ENCODE measurements around the gene RPL21.
"Not testable (repeated sequence)": the region's sequence is repeated elsewhere in the genome, so short reads cannot be mapped to it uniquely, and the experiment has no call there.

Gene RPL21

DNA sequence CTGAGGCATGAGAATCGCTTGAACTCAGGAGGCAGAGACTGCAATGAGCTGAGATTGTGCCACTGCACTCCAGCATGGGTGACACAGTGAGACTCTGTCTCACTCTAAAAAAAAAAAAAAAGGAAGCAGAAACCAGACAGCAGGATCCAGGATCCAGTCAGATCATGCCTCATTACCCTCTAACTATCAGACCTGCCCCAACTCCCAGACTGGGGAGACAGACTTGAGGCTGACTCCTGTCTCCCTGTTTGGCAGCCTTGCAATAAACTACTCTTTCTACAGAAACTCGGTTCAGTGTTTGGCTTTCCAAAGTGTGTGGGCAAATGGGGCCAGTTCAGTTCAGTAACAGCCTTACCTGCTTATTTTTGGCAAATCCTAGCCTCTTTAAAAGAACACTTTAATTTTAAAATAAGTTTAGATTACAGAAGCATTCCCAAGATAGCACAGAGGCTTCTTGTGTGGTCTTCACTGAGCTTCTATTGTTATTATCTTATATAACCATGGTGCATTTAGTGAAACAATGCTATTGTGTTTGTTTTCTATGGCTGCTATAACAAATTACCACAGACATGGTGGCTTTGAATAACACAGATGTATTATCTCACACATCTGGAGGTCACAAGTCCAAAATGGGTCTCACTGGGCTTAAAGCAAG, 37.8 kb downstream of the RPL21 start:
- DNase-seq (ENCODE audit: low spot score), result no peak

DNA sequence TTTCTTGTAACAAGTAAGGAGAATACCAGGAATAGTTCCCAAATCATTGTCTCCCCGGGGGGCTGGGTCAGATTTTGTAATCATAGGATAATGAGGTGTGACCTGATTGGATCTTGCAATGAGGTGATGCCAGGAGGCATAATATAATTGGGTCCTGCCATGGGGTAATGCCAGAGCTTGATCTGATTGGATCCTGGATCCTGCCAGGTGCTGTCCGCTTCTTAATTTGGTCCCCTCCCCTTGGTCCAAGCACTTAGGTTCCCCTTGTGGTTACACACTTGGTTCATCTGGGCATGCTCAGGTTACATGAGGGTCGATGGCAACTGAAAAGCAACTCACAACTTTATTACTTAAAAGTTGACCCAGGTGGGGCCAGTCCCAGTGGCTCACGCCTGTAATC, 39.4 kb downstream of the RPL21 start:
- no peak for DNase-seq (ENCODE audit: low spot score)

DNA sequence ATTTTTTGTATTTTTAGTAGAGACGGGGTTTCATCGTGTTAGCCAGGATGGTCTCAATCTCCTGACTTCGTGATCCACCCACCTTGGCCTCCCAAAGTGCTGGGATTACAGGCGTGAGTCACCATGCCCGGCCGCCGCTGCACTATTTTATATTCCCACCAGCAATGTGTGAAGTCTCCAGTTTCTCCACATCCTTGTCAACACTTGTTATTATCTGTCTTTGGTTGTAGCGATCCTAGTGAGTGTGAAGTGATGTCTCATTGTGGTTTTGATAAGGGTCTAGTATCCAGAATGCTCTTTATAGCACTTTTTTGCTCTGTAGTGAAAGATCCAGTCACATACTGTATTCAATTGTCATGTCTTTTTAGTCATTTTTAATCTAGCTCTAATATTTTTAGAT, 40.6 kb downstream of the RPL21 start:
- not testable (repeated sequence) for DNase-seq (ENCODE audit: low spot score)

DNA sequence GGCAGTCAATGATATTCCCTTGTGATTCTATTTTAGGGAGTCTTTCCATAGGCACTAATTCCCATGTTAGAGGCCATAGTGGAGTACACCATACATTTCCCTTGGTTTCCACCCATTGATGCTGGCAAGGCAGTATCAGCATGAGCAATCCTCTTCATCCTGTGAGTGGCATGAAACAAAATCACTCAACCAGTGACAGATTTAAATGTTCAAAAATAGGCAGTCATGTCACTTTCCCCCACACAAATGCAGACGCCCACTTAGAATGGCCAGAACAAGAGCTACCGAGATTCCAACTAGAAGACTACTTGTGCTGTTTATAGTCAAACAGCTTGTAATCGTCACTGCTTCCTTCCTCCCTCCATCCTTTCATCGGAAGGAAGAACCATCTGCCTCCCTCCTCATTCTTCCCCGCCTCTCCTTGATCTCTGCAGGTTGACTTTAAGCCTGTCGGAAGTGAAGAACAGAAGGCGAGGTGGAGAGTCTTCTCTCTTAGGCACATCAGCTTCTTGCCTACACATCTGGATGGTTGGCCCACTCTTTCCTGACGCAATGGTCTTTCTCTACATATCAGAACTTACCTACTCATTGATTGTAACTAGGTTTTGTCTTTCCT, 41.8 kb downstream of the RPL21 start:
- no peak for DNase-seq (ENCODE audit: low spot score)

DNA sequence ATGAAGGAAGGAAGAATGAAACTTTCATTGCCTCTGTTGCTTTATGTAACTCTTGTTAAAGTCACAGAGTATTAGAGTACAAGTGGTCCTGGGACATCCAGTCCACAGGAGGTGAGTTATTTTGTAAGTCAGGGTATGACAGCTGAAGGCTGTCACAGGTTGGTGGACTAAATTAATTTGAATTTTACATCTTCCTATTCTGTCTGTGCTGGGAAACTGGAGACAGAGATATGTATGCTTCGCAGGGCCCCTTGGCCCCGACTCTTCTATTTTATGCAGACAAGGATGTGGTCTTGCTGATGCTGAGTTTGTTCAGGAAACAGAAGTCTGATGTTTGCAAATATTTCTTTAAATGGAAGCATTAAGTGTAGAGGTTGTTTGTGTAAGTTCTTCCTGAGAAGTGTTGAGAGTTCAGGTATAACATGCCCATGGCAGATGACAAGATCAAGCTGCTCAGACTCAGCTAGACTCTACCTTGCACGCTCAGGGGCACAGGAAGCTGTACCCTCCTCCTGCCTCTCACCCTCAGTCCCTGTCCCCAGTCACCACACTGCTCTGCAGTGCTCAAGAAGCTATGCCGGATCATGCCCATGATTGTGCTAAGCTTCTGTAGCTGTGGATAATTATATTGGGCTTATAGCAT, 42.6 kb downstream of the RPL21 start:
- DNase-seq (ENCODE audit: low spot score), result no peak

DNA sequence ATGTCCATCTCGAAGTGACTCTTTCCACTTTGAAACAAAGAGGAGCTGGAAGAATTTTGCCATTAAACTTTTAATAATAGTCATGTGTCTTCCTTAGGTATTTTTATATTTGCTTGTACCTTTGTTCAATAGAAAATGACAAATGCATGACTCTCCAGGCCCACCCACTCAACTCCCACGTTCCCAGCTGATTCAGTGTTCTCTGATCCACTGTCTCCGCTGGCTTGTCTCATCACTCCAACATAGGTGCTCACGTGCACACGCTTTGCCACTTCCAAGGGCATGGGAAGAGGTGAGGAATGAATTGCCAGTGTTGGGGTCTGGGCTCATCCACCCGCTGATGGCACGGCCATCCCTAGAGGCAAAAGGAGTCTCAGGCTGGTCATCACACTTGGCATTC, 43.7 kb downstream of the RPL21 start:
- no peak for DNase-seq (ENCODE audit: low spot score)

DNA sequence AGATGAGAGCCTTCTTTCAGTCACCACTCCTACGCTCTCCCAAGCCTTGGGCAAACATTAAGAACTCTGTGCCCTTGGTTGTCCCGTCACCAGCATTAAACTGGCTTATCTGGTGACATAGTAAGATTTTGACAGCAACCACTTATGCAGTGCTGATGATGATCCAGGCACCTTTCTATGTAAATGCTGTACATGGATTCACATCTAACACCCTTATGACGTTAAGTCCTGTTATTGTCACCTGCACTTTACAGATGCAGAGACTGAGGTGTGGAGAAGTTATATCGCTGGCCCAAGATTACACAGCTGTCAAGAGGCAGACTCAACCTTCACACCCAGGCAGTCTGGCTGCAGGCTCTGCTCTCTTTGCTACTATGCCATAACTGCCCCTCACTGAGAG, 44.3 kb downstream of the RPL21 start:
- no peak for DNase-seq (ENCODE audit: low spot score)

DNA sequence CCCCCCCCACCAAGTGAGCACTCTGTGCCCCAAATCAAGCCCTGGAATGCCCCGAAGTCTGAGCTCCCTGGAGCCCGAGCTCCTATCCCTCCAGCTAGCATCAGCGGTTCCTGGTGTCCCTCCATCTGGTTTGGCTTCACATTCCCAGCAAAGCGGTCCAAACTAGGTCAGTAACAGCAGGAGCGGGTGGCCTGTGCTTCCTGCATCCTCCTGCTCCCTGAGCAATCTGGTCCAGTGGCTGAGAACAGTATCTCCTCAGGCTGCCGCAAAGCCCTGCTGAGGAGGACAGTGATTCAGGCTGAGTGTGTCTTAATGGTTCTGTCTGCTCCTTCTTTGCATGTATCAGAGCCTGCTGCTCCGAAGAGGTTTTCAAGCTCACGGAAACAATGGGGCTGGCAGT, 45.1 kb downstream of the RPL21 start:
- peak; percentile 96 for DNase-seq (ENCODE audit: low spot score)

DNA sequence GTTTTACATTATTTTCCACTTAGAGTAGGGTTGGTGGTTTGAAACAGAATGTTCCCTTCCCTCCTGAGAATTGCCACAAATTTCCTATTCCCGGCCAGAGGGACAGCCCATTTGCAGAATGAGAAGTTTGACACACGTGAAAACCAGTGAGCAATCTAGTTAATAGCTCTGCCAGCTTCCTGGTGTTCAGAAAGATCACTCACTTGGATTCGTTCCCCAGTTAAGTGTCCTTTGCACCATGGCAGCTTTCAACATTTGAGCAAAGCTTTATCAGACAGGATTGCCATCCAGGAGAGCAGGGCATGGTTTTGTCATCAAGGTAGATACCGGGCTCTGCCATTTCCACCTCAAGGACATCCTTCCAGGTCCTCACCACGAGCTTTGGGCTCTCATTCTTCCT, 47.5 kb downstream of the RPL21 start:
- DNase-seq (ENCODE audit: low spot score), result peak; percentile 71

DNA sequence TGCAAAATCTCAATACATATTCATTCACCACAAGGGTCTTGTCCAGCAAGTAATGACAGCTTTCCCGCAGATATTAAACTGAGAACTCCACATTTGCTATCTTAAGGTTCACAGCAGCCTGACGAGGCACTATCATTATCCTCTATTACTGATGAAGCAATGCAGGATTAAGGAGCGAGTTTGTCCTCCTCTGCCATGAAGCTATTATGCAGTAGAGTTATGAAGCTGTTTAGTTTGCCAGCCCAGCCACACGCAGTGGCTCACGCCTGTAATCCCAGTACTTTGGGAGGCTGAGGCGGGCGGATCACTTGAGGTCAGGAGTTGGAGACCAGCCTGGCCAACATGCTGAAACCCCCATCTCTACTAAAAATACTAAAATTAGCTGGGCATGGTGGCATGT, 49.0 kb downstream of the RPL21 start:
- DNase-seq (ENCODE audit: low spot score), result not testable (repeated sequence)

DNA sequence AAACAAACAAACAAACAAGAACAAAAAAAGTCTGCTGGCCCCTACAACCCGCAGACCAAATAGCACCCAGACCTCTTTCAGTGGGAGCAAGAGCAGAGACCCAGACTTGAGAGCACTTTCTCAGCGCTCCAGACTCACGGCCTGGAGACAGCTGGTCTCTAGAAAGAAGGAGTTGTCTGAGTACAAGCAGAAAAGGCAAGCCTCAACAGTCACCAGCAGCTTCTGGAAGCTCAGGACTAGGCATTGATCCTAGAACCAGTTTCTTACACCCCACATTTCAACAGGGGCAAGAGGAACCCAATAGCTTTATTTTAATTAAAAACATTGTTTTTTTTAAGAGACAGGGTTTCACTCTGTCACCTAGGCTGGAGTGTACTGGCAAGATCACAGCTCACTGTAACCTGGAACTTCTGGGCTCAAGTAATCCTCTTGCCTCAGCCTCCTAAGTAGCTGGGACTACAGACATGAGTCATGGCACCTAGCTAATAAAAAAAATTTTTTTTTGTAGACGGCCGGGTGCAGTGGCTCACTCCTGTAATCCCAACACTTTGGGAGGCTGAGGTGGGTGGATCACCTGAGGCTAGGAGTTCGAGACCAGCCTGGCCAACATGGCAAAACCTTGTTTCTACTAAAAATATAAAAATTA, 49.7 kb downstream of the RPL21 start:
- DNase-seq (ENCODE audit: low spot score), result no peak

DNA sequence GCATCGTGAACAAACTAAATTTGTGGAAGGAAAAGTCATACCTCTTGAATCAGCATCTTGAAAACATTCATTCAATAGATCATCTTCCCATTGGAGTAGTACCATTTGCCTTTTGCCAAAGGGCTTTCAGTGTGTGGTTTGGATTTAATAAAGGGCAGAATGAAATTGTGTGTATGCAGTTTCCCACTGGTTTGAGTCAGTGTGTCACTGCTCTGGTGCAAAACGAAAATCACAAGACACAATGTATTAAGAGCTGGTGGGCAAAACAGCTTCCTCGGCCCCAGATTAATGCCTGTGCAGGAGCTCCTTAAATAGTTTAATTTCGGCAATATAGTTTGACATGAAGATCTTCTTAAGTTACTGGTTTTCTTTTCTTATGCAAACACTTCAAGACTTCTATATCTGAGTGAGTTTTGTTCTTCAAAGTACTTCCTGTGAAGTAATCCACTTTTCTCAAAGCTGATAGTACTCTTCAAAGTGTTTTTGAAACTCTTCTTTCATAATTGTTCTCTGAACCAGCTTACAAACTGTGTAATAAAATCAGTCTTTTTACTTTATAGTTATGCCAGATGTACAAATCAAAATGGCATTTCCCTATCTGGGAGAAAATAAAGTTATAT, 51.4 kb downstream of the RPL21 start:
- no peak for DNase-seq (ENCODE audit: low spot score)

DNA sequence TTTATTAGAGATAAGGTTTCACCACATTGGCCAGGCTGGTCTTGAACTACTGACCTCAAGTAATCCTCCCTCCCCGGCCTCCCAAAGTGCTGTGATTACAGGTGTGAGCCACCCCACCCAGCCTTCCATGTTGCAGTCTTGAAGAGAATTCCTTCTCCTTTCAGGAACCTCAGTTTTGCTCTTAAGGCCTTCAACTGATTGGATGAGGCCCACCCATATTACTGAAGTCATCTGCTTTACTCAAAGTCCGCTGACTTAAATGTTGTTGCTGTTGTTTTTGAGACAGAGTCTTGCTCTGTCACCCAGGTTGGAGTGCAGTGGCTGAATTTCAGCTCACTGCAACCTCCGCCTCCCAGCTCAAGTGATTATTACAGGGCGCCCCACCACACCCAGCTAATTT, 52.7 kb downstream of the RPL21 start:
- DNase-seq (ENCODE audit: low spot score), result no peak

DNA sequence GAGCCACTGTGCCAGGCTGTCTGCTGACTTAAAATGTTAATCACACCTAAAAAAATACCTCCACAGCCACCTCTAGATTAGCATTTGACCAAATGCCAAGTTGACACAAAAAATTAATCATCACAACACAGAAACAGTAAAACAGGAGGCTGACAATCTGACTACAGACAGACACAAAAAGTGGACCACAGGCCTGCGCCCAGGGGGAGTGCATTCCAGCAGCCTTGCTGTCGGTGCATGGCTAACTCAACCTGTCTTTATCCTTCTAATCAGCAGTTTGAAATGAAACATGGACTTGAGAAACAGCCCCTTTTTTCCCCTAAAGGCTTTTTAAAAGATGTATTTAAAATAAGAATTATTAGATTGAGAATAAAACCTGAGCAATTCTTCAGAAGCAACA, 53.3 kb downstream of the RPL21 start:
- no peak for DNase-seq (ENCODE audit: low spot score)
